Thoracic aorta (tissue), 2 donors: ENCODE results near the gene FLRT2. TPM values are rescaled to one million over a fixed set of nuclear protein-coding genes. Genes with fewer than 3 reads are reported as not detected.

Experiments
- ATAC-seq: fragments of 150-250 bp; one replicate; pipeline ENCODE4 v1.8.0; 2017; ENCODE audit warnings: low read depth; ENCODE audit not compliant: insufficient number of reproducible peaks, low FRiP score
- DNase-seq: peaks from one replicate; pipeline ENCODE4 v3.0.0-alpha.2; 2020; ENCODE audit warnings: low spot score
- H3K27ac ChIP-seq, 2 donors: fragments of 200-600 bp; sonication (generic); 1 replicate in 1 of 2; 2 replicates in 1 of 2; pipeline ENCODE4 v1.5.1; 2016; ENCODE audit warnings: mild to moderate bottlenecking in 2 of 2, moderate library complexity in 2 of 2
- H3K27me3 ChIP-seq: fragments of 200-600 bp; sonication (generic); replicated peaks from 2 replicates; pipeline ENCODE4 v1.6.0; 2016; ENCODE audit warnings: mild to moderate bottlenecking; ENCODE audit not compliant: insufficient read depth
- H3K36me3 ChIP-seq: fragments of 200-600 bp; sonication (generic); one replicate; pipeline ENCODE4 v1.5.1; 2016
- H3K4me1 ChIP-seq, 2 donors: fragments of 200-600 bp; sonication (generic); 1 replicate in 1 of 2; 2 replicates in 1 of 2; pipeline versions ENCODE4 v1.5.1 to v1.6.0; 2016; ENCODE audit warnings: low read depth in 2 of 2, mild to moderate bottlenecking in 1 of 2; ENCODE audit not compliant: control insufficient read depth in 1 of 2
- H3K4me3 ChIP-seq: fragments of 200-600 bp; sonication (generic); 2 replicates; pipeline ENCODE4 v1.5.1; 2016; ENCODE audit warnings: mild to moderate bottlenecking
- H3K9me3 ChIP-seq: fragments of 200-600 bp; sonication (generic); 2 replicates; pipeline ENCODE4 v1.5.1; 2016
- CTCF ChIP-seq: fragments of 200-600 bp; sonication (generic); IDR thresholded peaks from one replicate; pipeline ENCODE4 v1.5.1; 2019; ENCODE audit warnings: antibody characterized with exemption
- total RNA-seq, 2 donors: library from RNA; depleted of rRNA; stranded (reverse); fragments of >200 nt; gene quantifications; one replicate each; pipeline versions ENCODE4 v1.1.0 to v1.2.3, GENCODE V29; 2016

The FLRT2 gene
- total RNA-seq, 2 donors from 2014 or later = 20.1 to 45.4 TPM

GRCh38 chr14:85537526-85537925 lies 7.6 kb downstream of the FLRT2 start:
- Histone ChIP-seq H3K4me3 (no peak overlapping the region), H3K36me3 (no peaks in the 10 kb centered on the region), H3K9me3 (no peaks in the 10 kb centered on the region), H3K27ac (no peak overlapping the region), H3K27me3 (no peaks in the 10 kb centered on the region), H3K4me1 (peaks cover 8 to 23% of the 10 kb centered on the region in 2 donors)
- DNase-seq (no peak), ATAC-seq (no peak)
- TF ChIP-seq CTCF = no peak

- no peak overlapping the region for H3K4me3 ChIP-seq
- H3K36me3 ChIP-seq = no peaks in the 10 kb centered on the region
- H3K4me1 ChIP-seq = peaks cover 0 to 13% of the 10 kb centered on the region in 2 donors
- H3K27me3 ChIP-seq = no peaks in the 10 kb centered on the region
- no peaks in the 10 kb centered on the region for H3K9me3 ChIP-seq
- no peak overlapping the region for H3K27ac ChIP-seq
- no peak for DNase-seq
- ATAC-seq = no peak
- no peak for TF ChIP-seq CTCF
Measured at GRCh38 chr14:85538636-85539035, 8.7 kb downstream of the FLRT2 start.

GRCh38 chr14:85539510-85539909 lies 9.6 kb downstream of the FLRT2 start:
- H3K4me1 ChIP-seq = peaks cover 0 to 6% of the 10 kb centered on the region in 2 donors
- H3K9me3 ChIP-seq = no peaks in the 10 kb centered on the region
- H3K4me3 ChIP-seq = no peak overlapping the region
- no peaks in the 10 kb centered on the region for H3K36me3 ChIP-seq
- TF ChIP-seq CTCF = no peak
- no peak overlapping the region for H3K27ac ChIP-seq
- ATAC-seq = no peak
- H3K27me3 ChIP-seq = no peaks in the 10 kb centered on the region
- DNase-seq = no peak

GRCh38 chr14:85542623-85543022 lies 12.7 kb downstream of the FLRT2 start:
- DNase-seq = no peak

GRCh38 chr14:85545738-85546137 lies 15.8 kb downstream of the FLRT2 start:
- ATAC-seq (no peak), DNase-seq (no peak)
- Histone ChIP-seq H3K4me3 (no peak overlapping the region), H3K27me3 (no peaks in the 10 kb centered on the region), H3K9me3 (no peaks in the 10 kb centered on the region), H3K36me3 (no peaks in the 10 kb centered on the region), H3K27ac (no peak overlapping the region), H3K4me1 (no peaks in the 10 kb centered on the region)
- no peak for TF ChIP-seq CTCF

More at GRCh38 chr14:85542623-85543022, 12.7 kb downstream of the FLRT2 start:
- Histone ChIP-seq H3K9me3 (no peaks in the 10 kb centered on the region), H3K4me1 (no peaks in the 10 kb centered on the region), H3K36me3 (no peaks in the 10 kb centered on the region), H3K4me3 (no peak overlapping the region), H3K27me3 (no peaks in the 10 kb centered on the region), H3K27ac (no peak overlapping the region)
- TF ChIP-seq CTCF = no peak
- no peak for ATAC-seq
